H9 (cell line): ENCODE data around the gene SLK. TPM values are rescaled to one million over a fixed set of nuclear protein-coding genes. Genes with fewer than 3 reads are reported as not detected.
A peak's percentile ranks its signal among the peaks of the same experiment; 100 is the strongest.

Source experiments
- DNase-seq: peaks from one replicate; pipeline ENCODE4 v3.0.0-alpha.2; 2017
- H2AFZ ChIP-seq: one replicate; pipeline ENCODE4 v1.6.1; 2013; ENCODE audit warnings: mild to moderate bottlenecking, low read length, control low read depth, moderate library complexity
- H2AK5ac ChIP-seq: 2 replicates; pipeline ENCODE4 v1.6.1; 2013; ENCODE audit warnings: low read length, control low read depth, mixed read lengths; ENCODE audit not compliant: insufficient read length
- H2BK120ac ChIP-seq: one replicate; pipeline ENCODE4 v1.6.1; 2013; ENCODE audit warnings: low read depth, mild to moderate bottlenecking, low read length, control low read depth, inconsistent platforms; ENCODE audit not compliant: poor library complexity, severe bottlenecking
- H2BK12ac ChIP-seq: 2 replicates; pipeline ENCODE4 v1.6.1; 2013; ENCODE audit warnings: low read length, control low read depth, mixed read lengths, low read depth; ENCODE audit not compliant: insufficient read length
- H2BK15ac ChIP-seq: 2 replicates; pipeline ENCODE4 v1.6.1; 2013; ENCODE audit warnings: low read depth, low read length, control low read depth
- H2BK20ac ChIP-seq: one replicate; pipeline ENCODE4 v1.6.1; 2013; ENCODE audit warnings: low read depth, mild to moderate bottlenecking, low read length, control low read depth, inconsistent platforms; ENCODE audit not compliant: poor library complexity, severe bottlenecking
- H2BK5ac ChIP-seq: 2 replicates; pipeline ENCODE4 v1.6.1; 2013; ENCODE audit warnings: low read length, control low read depth, mixed read lengths; ENCODE audit not compliant: insufficient read length
- H3K14ac ChIP-seq: 2 replicates; pipeline ENCODE4 v1.6.1; 2013; ENCODE audit warnings: low read length, control low read depth; ENCODE audit not compliant: insufficient read depth
- H3K18ac ChIP-seq: 2 replicates; pipeline ENCODE4 v1.6.1; 2013; ENCODE audit warnings: low read depth, mild to moderate bottlenecking, mixed read lengths, low read length, control low read depth; ENCODE audit not compliant: insufficient read length
- H3K23ac ChIP-seq: 2 replicates; pipeline ENCODE4 v1.6.1; 2013; ENCODE audit warnings: low read length, control low read depth, mixed read lengths, low read depth; ENCODE audit not compliant: insufficient read length
- H3K23me2 ChIP-seq: 2 replicates; pipeline ENCODE4 v1.6.1; 2013; ENCODE audit warnings: low read depth, mild to moderate bottlenecking, mixed read lengths, low read length, control low read depth; ENCODE audit not compliant: insufficient read length, poor library complexity, severe bottlenecking
- H3K27ac ChIP-seq: 2 replicates; pipeline ENCODE4 v1.5.1; 2013; ENCODE audit warnings: low read length, control low read depth, mixed read lengths, low read depth; ENCODE audit not compliant: insufficient read length
- H3K27me3 ChIP-seq: 2 replicates; pipeline ENCODE4 v1.6.1; 2013; ENCODE audit warnings: low read length, control low read depth, inconsistent platforms; ENCODE audit not compliant: insufficient read depth
- H3K4ac ChIP-seq: 2 replicates; pipeline ENCODE4 v1.6.1; 2013; ENCODE audit warnings: low read depth, mild to moderate bottlenecking, control low read depth, inconsistent platforms, low read length, moderate library complexity
- H3K4me1 ChIP-seq: 2 replicates; pipeline ENCODE4 v1.6.1; 2013; ENCODE audit warnings: low read length, control low read depth, inconsistent platforms; ENCODE audit not compliant: insufficient read depth
- H3K4me2 ChIP-seq: 2 replicates; pipeline ENCODE4 v1.6.1; 2013; ENCODE audit warnings: low read length, control low read depth, mixed read lengths; ENCODE audit not compliant: insufficient read length, insufficient read depth
- H3K56ac ChIP-seq: 2 replicates; pipeline ENCODE4 v1.6.1; 2013; ENCODE audit warnings: low read depth, mild to moderate bottlenecking, mixed read lengths, low read length, control low read depth; ENCODE audit not compliant: insufficient read length
- H3K79me1 ChIP-seq: 2 replicates; pipeline ENCODE4 v1.6.1; 2013; ENCODE audit warnings: low read depth, mild to moderate bottlenecking, moderate library complexity, low read length, control low read depth, inconsistent platforms; ENCODE audit not compliant: insufficient read depth, poor library complexity, severe bottlenecking
- H3K79me2 ChIP-seq: 2 replicates; pipeline ENCODE4 v1.6.1; 2013; ENCODE audit warnings: low read length, control low read depth, inconsistent platforms; ENCODE audit not compliant: insufficient read depth
- H3K9ac ChIP-seq: 2 replicates; pipeline ENCODE4 v1.6.1; 2013; ENCODE audit warnings: low read length, control low read depth, mixed read lengths; ENCODE audit not compliant: insufficient read length; ENCODE audit errors: extremely low read depth
- H3K9me3 ChIP-seq: one replicate; pipeline ENCODE4 v1.6.1; 2013; ENCODE audit warnings: low read depth, low read length, inconsistent platforms; ENCODE audit not compliant: control insufficient read depth
- H3T11ph ChIP-seq: one replicate; pipeline ENCODE4 v1.6.1; 2013; ENCODE audit warnings: mild to moderate bottlenecking, low read length, control low read depth, inconsistent platforms
- H4K20me1 ChIP-seq: one replicate; pipeline ENCODE4 v1.6.1; 2013; ENCODE audit not compliant: control insufficient read depth, insufficient read length, insufficient read depth
- H4K5ac ChIP-seq: 2 replicates; pipeline ENCODE4 v1.6.1; 2013; ENCODE audit warnings: low read depth, mild to moderate bottlenecking, mixed read lengths, low read length, control low read depth; ENCODE audit not compliant: insufficient read length
- H4K8ac ChIP-seq: replicated peaks from 2 replicates; pipeline ENCODE4 v1.6.1; 2013; ENCODE audit warnings: low read length, control low read depth, mixed read lengths, low read depth; ENCODE audit not compliant: insufficient read length
- H4K91ac ChIP-seq: 2 replicates; pipeline ENCODE4 v1.6.1; 2013; ENCODE audit warnings: low read depth, mild to moderate bottlenecking, moderate library complexity, mixed read lengths, low read length, control low read depth; ENCODE audit not compliant: insufficient read length
- H3K27ac Mint-ChIP-seq, 3 experiments: 2 replicates in 2 of 3; 3 replicates in 1 of 3; pipeline ENCODE4 v1.8.0; 2020 to 2021; ENCODE audit warnings: mixed read lengths in 3 of 3, mild to moderate bottlenecking in 1 of 3, moderate library complexity in 1 of 3
- H3K27me3 Mint-ChIP-seq: 2 replicates; pipeline ENCODE4 v1.8.0; 2021; ENCODE audit warnings: low read depth, mild to moderate bottlenecking, moderate library complexity, mixed read lengths
- H3K36me3 Mint-ChIP-seq, 3 experiments: 2 replicates in 2 of 3; 3 replicates in 1 of 3; pipeline ENCODE4 v1.8.0; 2020 to 2021; ENCODE audit warnings: low read depth in 3 of 3, mixed read lengths in 3 of 3; ENCODE audit not compliant: insufficient read depth in 1 of 3
- H3K4me1 Mint-ChIP-seq, 2 experiments: 2 replicates each; pipeline ENCODE4 v1.8.0; 2020; ENCODE audit warnings: mixed read lengths in 2 of 2
- H3K4me3 Mint-ChIP-seq, 2 experiments: 2 replicates in 1 of 2; 3 replicates in 1 of 2; pipeline ENCODE4 v1.8.0; 2020 to 2021; ENCODE audit warnings: mild to moderate bottlenecking in 2 of 2, mixed read lengths in 2 of 2, moderate library complexity in 1 of 2
- H3K9me3 Mint-ChIP-seq, 2 experiments: 2 replicates in 1 of 2; 3 replicates in 1 of 2; pipeline ENCODE4 v1.8.0; 2020; ENCODE audit warnings: mild to moderate bottlenecking in 2 of 2, mixed read lengths in 2 of 2, moderate library complexity in 1 of 2
- CTCF ChIP-seq: fragments of 200-600 bp; sonication (generic); conservative IDR thresholded peaks from 3 replicates; pipeline ENCODE4 v1.8.0; 2021; ENCODE audit warnings: antibody characterized with exemption, mild to moderate bottlenecking
- WGBS: extraction: QIAGEN DNeasy Blood & Tissue Kit; methylation state at CpG from one replicate; pipeline ENCODE4 v1.1.7; 2013; ENCODE audit warnings: missing lambda C conversion rate, low lambda C conversion rate, mixed read lengths; ENCODE audit not compliant: insufficient read length; ENCODE audit errors: extremely low coverage; 5-methylcytosine and 5-hydroxymethylcytosine counted together
- total RNA-seq: library from RNA; stranded (reverse); gene quantifications from 2 replicates; pipeline ENCODE4 v1.2.1, GENCODE V29; 2021

Gene SLK
- total RNA-seq, 1 experiment from 2014 or later = 21.0 TPM

- H3K56ac ChIP-seq = no peak overlapping the region
- Mint-ChIP-seq H3K4me3 (peak overlapping the region; percentile 54 to 68), H3K36me3 (0 out of 7 replicates have a peak, but pooled peaks cover 0 to 4% (median 0%) of the 10 kb centered on the region in 3 experiments), H3K27ac (peak overlapping the region; percentile 97 to 100 (median 98)), H3K4me1 (peaks cover 57 to 63% of the 10 kb centered on the region in 2 experiments), H3K27me3 (no peaks in the 10 kb centered on the region; the same call in 1 of the 2 replicates), H3K9me3 (no peaks in the 10 kb centered on the region)
- H3K4me1 ChIP-seq = no peaks in the 10 kb centered on the region
- H3K23ac ChIP-seq = no peak overlapping the region
- H3K4ac ChIP-seq = no peak overlapping the region
- no peak overlapping the region for H2BK15ac ChIP-seq
- H3K27me3 ChIP-seq = no peaks in the 10 kb centered on the region
- H3K14ac ChIP-seq = peak overlapping the region; percentile 81; the same call in 1 of the 2 replicates
- H3T11ph ChIP-seq = no peak overlapping the region
- H3K79me2 ChIP-seq = no peaks in the 10 kb centered on the region
- H4K8ac ChIP-seq = no peak overlapping the region
- peak overlapping the region; percentile 40 for H3K4me2 ChIP-seq
- H4K5ac ChIP-seq = no peak overlapping the region
- peak overlapping the region; percentile 61 for H3K18ac ChIP-seq
- no peaks in the 10 kb centered on the region for H3K79me1 ChIP-seq
- H4K91ac ChIP-seq = no peak overlapping the region
- no peak overlapping the region for H2AK5ac ChIP-seq
- H2AFZ ChIP-seq = no peak overlapping the region
- no peaks in the 10 kb centered on the region for H4K20me1 ChIP-seq
- no CpG with 5 or more reads among the region's 12 CpGs for WGBS
- no peaks in the 10 kb centered on the region for H3K9me3 ChIP-seq
- no peak overlapping the region for H3K9ac ChIP-seq
- no peak overlapping the region for H2BK12ac ChIP-seq
- no peak overlapping the region for H2BK5ac ChIP-seq
- no peak overlapping the region for H3K27ac ChIP-seq
- no peaks in the 10 kb centered on the region for H3K23me2 ChIP-seq
- peak; percentile 68 for DNase-seq
- peak overlapping the region; percentile 81 for H2BK120ac ChIP-seq
- no peak overlapping the region for H2BK20ac ChIP-seq
- no peak for TF ChIP-seq CTCF
These were observed 100.6 kb downstream of the SLK start for GRCh38 chr10:104067525-104067924.
